Thymus (tissue), 11 donors: ENCODE data around the gene KCTD2. TPM values are rescaled to one million over a fixed set of nuclear protein-coding genes. Genes with fewer than 3 reads are reported as not detected.

Experiments
- DNase-seq, 9 donors: peaks; one replicate each; pipeline ENCODE4 v3.0.0-alpha.2; 2013; ENCODE audit warnings: low spot score in 9 of 9, low read depth in 6 of 9, missing footprints in 1 of 9
- H3K27ac ChIP-seq, 2 donors: one replicate each; pipeline ENCODE4 v1.5.1; 2013; ENCODE audit warnings: control low read depth in 1 of 2, low read depth in 1 of 2, low read length in 1 of 2, mild to moderate bottlenecking in 1 of 2, moderate library complexity in 1 of 2
- H3K27me3 ChIP-seq, 2 donors: one replicate each; pipeline ENCODE4 v1.5.1; 2013; ENCODE audit warnings: low read length in 1 of 2; ENCODE audit not compliant: control insufficient read depth in 2 of 2, insufficient read depth in 1 of 2
- H3K36me3 ChIP-seq, 2 donors: one replicate each; pipeline ENCODE4 v1.5.1; 2013; ENCODE audit warnings: low read length in 1 of 2, mild to moderate bottlenecking in 1 of 2, moderate library complexity in 1 of 2; ENCODE audit not compliant: control insufficient read depth in 2 of 2, insufficient read depth in 2 of 2
- H3K4me1 ChIP-seq, 2 donors: one replicate each; pipeline ENCODE4 v1.5.1; 2013; ENCODE audit warnings: low read length in 2 of 2; ENCODE audit not compliant: control insufficient read depth in 2 of 2, insufficient read depth in 2 of 2
- H3K4me3 ChIP-seq, 2 donors: one replicate each; pipeline ENCODE4 v1.5.1; 2013; ENCODE audit warnings: low read length in 2 of 2, control low read depth in 1 of 2, mild to moderate bottlenecking in 1 of 2
- H3K9me3 ChIP-seq, 2 donors: one replicate each; pipeline ENCODE4 v1.5.1; 2013; ENCODE audit warnings: low read length in 1 of 2, mild to moderate bottlenecking in 1 of 2; ENCODE audit not compliant: control insufficient read depth in 2 of 2, insufficient read depth in 1 of 2
- WGBS: extraction: QIAGEN DNeasy Blood & Tissue Kit; methylation state at CpG from one replicate; pipeline ENCODE4 v1.1.7; 2013; 5-methylcytosine and 5-hydroxymethylcytosine counted together
- polyA plus RNA-seq: library from polyadenylated mRNA; stranded (reverse); fragments of 200-250 nt; gene quantifications from one replicate; pipeline ENCODE4 v1.2.3, GENCODE V29; 2013
- total RNA-seq: library from RNA; stranded (reverse); fragments of 120-200 nt; gene quantifications from one replicate; pipeline ENCODE4 v1.2.4, GENCODE V29; 2013
- donor health status: healthy.

The KCTD2 gene
- total and polyA plus RNA-seq, 2 donors: 10.0 to 20.4 TPM

DNA sequence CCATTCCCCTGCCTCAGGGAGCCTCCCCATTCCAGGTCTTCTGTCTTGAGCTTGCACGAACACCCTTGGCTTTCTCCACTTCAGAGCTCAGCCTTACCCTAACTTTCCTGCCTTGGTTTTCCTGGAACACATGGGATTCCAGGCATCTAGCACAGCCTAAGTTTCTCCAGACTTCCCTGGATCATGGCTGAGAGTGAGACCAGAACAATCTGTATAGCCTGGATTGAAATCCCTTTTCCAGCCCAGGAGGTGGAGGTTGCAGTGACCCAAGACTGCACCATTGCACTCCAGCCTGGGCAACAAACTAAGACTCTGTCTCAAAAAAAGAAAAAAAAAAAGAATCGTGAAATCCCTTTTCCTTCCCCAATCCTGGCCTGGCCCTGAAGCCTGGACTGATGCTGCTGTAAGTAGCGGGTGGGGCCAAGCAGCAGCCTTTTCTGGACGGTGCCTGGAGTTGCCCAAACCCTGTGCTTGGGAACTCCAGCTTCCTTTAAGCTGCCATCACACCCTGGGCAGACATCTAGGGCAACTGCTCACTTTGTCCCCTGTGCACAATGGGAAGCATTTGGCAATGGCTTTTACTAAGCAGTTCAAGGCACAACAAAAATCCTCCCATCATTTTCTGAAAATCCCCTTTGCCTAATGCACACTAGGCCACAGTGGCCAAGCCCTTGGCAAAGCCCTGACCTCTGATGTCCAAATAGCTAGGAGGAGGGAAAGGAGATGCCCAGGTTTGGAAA is 28.7 kb downstream of the KCTD2 start:
- Histone ChIP-seq H3K36me3 (no peaks in the 10 kb centered on the region), H3K4me3 (no peak overlapping the region), H3K27me3 (peaks cover 0 to 27% of the 10 kb centered on the region in 2 donors), H3K9me3 (peaks cover 0 to 4% of the 10 kb centered on the region in 2 donors), H3K27ac (no peak overlapping the region), H3K4me1 (peaks cover 5 to 15% of the 10 kb centered on the region in 2 donors)
- WGBS: 78% methylated on average over 4 of the region's 4 CpGs
- no peak for DNase-seq

DNA sequence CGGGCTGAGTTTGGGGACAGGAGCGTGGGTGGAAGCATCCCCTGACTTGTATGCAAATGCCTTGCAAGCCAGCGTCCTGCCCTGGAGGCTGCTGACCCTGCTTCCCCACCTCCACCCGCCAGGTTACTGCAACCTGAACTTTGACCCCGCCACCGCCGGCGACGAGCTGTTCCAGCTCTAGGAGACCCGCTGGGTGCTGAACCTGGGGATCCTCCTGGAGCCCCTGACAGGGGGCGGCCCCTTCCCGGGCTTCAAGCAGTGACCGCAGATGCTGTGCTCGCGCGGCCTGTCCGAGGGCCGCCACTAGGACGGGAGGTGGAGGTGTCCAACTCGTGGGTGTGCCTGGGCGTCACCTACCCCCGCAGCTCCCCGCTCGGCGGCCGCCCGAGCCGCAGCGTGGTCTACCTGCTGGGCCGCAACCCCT is 30.1 kb downstream of the KCTD2 start:
- Histone ChIP-seq H3K27ac (no peak overlapping the region), H3K36me3 (no peaks in the 10 kb centered on the region), H3K27me3 (peaks cover 0 to 27% of the 10 kb centered on the region in 2 donors), H3K4me1 (peaks cover 5 to 15% of the 10 kb centered on the region in 2 donors), H3K9me3 (peaks cover 0 to 4% of the 10 kb centered on the region in 2 donors), H3K4me3 (peak overlapping the region; percentile 20 to 42)
- no peak for DNase-seq
- WGBS: 55% methylated on average over 30 of the region's 30 CpGs

DNA sequence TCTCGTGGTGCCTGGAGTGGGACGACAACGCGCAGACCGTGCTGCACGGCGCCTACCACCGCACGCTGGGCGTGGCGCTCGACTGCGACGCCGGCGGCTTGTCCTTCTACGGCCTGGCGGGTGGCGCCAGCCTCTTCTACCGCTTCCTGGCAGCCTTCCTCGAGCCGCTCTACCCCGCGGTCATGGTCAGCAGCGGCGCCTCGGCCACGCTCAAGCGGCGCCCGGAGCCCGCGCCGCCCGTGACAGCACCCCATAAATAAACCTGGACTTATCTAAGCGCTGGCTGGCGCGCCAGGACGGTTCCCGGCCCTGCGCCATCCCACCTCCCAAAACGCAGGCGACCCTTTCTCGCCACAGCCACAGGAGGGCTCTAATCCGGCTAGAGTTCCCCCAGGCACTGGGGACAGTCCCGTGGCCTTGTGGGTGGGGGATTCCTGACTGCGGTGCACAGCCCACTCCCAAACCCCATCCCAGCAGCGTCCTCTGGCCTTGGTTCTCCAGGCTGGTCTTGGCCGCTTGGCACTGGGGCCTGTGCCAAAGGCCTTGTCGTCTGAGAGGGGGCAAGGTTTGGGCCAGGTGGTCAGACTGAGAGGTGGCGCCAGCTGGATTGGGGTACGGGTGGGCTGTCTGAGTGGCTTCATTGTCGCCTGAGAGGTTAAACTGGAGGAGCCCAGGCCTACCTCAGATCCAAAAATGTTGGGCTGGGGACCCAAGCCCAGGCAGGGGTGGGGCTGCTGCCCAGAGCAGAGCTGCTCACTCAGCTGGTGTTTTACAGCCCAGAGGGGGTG is 30.7 kb downstream of the KCTD2 start:
- no peaks in the 10 kb centered on the region for H3K36me3 ChIP-seq
- DNase-seq: peak in 2 of 9 donors; percentile 35 to 37
- peak overlapping the region in 1 of 2 donors; percentile 54 for H3K27ac ChIP-seq
- WGBS: 11% methylated on average over 53 of the region's 53 CpGs
- H3K4me1 ChIP-seq: peaks cover 5 to 15% of the 10 kb centered on the region in 2 donors
- H3K27me3 ChIP-seq: peaks cover 0 to 27% of the 10 kb centered on the region in 2 donors
- peaks cover 0 to 4% of the 10 kb centered on the region in 2 donors for H3K9me3 ChIP-seq
- H3K4me3 ChIP-seq: peak overlapping the region; percentile 20 to 42

DNA sequence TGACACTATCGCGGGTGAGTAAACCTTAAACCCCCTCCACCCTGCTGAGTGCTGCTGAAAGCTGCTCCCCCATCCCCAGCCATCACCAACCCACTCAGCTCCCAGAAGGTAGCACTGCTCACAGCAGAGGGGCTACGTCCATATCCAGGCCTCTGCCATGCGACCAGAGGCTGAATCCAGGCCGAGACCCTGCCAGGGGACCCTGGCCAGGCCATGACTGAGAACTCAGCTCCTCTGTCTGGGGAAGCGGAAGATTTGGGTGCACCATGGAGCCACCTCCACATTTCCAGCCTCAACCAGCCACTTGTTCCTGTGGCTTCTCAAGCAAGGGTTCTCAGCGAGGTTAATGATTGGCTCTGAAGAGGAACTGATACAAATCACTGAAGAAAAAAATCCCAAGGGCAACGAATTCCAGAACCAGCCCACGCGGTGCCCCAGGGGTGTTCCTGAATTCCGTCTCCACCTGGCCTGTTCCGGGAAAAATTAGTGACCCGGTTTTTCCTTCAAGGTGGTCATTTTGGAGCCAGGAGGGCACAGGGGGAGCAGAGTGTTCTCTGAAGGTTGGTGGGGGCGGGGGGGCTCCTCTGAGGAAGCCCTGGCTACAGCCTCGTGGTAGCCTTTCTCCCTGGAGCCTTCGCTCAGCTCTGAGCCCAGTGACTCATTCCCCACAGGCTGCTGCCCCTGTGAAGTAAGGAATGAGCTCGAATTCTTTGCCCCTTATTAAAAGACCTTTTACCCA is 31.4 kb downstream of the KCTD2 start:
- peaks cover 5 to 15% of the 10 kb centered on the region in 2 donors for H3K4me1 ChIP-seq
- DNase-seq: no peak
- H3K27me3 ChIP-seq: peaks cover 0 to 27% of the 10 kb centered on the region in 2 donors
- H3K4me3 ChIP-seq: no peak overlapping the region
- no peak overlapping the region for H3K27ac ChIP-seq
- H3K36me3 ChIP-seq: no peaks in the 10 kb centered on the region
- H3K9me3 ChIP-seq: peaks cover 0 to 4% of the 10 kb centered on the region in 2 donors
- 94% methylated on average over 17 of the region's 17 CpGs for WGBS

- H3K36me3 ChIP-seq: no peaks in the 10 kb centered on the region
- H3K27me3 ChIP-seq: peaks cover 0 to 27% of the 10 kb centered on the region in 2 donors
- no peak overlapping the region for H3K27ac ChIP-seq
- H3K4me3 ChIP-seq: no peak overlapping the region
- H3K4me1 ChIP-seq: peaks cover 5 to 18% of the 10 kb centered on the region in 2 donors
- 83% methylated on average over 8 of the region's 8 CpGs for WGBS
- H3K9me3 ChIP-seq: peaks cover 0 to 4% of the 10 kb centered on the region in 2 donors
- DNase-seq: no peak
These were observed 32.0 kb downstream of the KCTD2 start for GRCh38 chr17:75079023-75079373.

DNA sequence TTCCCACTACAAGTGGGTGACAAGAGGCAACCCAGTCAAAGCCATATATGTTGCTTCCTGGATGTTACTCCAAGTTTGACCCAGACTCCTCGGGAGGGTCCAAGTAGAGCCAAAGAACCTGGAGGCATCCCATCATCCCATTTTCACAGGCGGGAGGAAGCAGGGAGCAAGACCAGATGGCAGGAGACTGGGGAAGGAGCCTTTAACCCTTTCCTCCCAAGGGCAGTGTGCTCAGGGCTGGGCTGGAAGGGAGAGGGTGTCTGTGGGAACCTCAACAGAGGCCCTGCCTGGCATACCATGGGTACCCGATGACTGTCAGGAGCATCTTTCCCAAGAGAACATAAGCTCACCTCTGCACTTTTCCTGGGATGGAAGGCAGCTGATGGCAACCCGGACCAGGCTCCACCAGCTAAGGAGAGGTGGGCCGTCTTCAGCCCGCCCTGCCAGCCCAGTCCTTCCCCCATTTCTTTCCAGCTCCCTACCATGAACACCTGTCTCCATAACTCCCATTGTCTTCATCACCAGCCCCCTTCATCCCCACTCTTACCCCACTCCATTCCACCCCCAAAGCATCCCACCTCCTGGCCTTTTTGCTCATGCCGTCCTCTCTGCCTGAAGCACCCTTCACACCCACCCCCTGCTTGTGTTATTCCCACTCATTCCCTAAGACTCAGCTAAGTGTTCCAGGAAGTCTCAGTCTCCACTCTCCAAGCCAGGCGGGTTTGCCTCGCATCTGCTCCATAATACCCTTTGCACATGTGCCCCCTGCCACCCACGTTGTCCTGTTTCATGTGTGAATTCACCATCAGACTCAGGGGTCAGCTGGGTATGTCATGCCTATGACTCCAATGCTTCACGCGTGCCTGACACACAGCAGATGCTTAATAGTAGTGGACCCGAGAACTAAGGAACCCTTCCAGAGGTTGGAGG is 34.9 kb downstream of the KCTD2 start:
- Histone ChIP-seq H3K27ac (no peak overlapping the region), H3K27me3 (peaks cover 0 to 22% of the 10 kb centered on the region in 2 donors), H3K4me1 (peaks cover 5 to 23% of the 10 kb centered on the region in 2 donors), H3K36me3 (no peaks in the 10 kb centered on the region), H3K4me3 (no peak overlapping the region), H3K9me3 (peaks cover 0 to 4% of the 10 kb centered on the region in 2 donors)
- 96% methylated on average over 13 of the region's 13 CpGs for WGBS
- DNase-seq: no peak

GRCh38 chr17:75082683-75083082 is 35.7 kb downstream of the KCTD2 start:
- Histone ChIP-seq H3K27me3 (peaks cover 0 to 16% of the 10 kb centered on the region in 2 donors), H3K4me1 (peaks cover 4 to 25% of the 10 kb centered on the region in 2 donors), H3K27ac (no peak overlapping the region), H3K9me3 (peaks cover 0 to 4% of the 10 kb centered on the region in 2 donors), H3K36me3 (no peaks in the 10 kb centered on the region), H3K4me3 (no peak overlapping the region)
- no peak for DNase-seq
- 96% methylated on average over 6 of the region's 6 CpGs for WGBS

DNA sequence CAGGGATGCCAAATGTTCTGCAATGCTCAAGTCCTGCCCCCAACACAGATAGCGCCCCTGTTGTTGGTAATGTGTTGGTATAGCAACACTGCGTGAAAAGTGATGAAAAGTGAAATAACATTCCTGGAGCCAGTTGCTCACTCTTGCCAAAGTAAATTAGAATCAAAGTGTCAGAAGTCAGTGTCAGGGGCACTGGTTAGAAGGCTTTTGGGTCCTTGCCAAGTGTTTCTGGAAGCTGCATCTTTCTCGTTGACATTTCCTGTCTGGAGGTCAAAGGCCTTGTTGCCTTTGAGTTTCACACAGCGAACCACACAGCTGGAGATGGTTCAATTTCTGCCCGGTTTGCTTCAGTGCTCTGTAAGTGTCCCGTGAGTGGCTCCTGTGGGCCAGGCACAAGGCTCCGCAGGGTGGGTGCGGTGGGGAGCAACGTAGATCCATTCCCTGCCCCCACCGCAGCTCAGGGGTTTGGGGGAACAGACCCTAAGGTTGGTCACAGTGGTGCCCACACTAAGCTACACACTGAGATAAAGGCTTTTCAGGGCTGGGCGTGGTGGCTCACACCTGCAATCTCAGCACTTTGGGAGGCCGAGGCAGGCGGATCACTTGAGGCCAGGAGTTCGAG is 37.1 kb downstream of the KCTD2 start:
- WGBS: 57% methylated on average over 14 of the region's 14 CpGs
- H3K27me3 ChIP-seq: peaks cover 0 to 12% of the 10 kb centered on the region in 2 donors
- peaks cover 0 to 8% of the 10 kb centered on the region in 2 donors for H3K9me3 ChIP-seq
- H3K4me3 ChIP-seq: no peak overlapping the region
- DNase-seq: peak in 2 of 9 donors; percentile 27 to 69
- peaks cover 5 to 28% of the 10 kb centered on the region in 2 donors for H3K4me1 ChIP-seq
- H3K27ac ChIP-seq: no peak overlapping the region
- H3K36me3 ChIP-seq: no peaks in the 10 kb centered on the region
